DOHH2 (cell line): Measurements from ENCODE around the gene FHIP1A.

Experiments used
- H3F3A ChIP-seq: fragments of 200-600 bp; sonication (generic), shearing (Covaris generic); 2 replicates; pipeline ENCODE4 v1.6.0; 2016; ENCODE audit warnings: antibody characterized with exemption, mild to moderate bottlenecking; ENCODE audit not compliant: control insufficient read depth, insufficient read depth
- H3K27ac ChIP-seq: fragments of 200-600 bp; sonication (generic); 2 replicates; pipeline ENCODE4 v1.5.1; 2014; ENCODE audit warnings: low read depth, mild to moderate bottlenecking, low read length, moderate library complexity
- H3K27me3 ChIP-seq: fragments of 200-600 bp; sonication (generic); 2 replicates; pipeline ENCODE4 v1.6.1; 2014; ENCODE audit warnings: mild to moderate bottlenecking, low read length, mixed read lengths; ENCODE audit not compliant: control insufficient read depth
- H3K36me3 ChIP-seq: fragments of 200-600 bp; sonication (generic); 2 replicates; pipeline ENCODE4 v1.6.1; 2014; ENCODE audit warnings: mild to moderate bottlenecking, low read length, moderate library complexity, mixed read lengths; ENCODE audit not compliant: control insufficient read depth
- H3K4me1 ChIP-seq: fragments of 200-600 bp; sonication (generic); 2 replicates; pipeline ENCODE4 v1.6.1; 2014; ENCODE audit warnings: mild to moderate bottlenecking, low read length, mixed read lengths; ENCODE audit not compliant: control insufficient read depth
- H3K4me2 ChIP-seq: fragments of 200-600 bp; sonication (generic); 2 replicates; pipeline ENCODE4 v1.6.0; 2014; ENCODE audit warnings: mild to moderate bottlenecking, low read length, moderate library complexity
- H3K4me3 ChIP-seq: fragments of 200-600 bp; sonication (generic); 2 replicates; pipeline ENCODE4 v1.5.1; 2014; ENCODE audit warnings: mild to moderate bottlenecking, low read length, mixed read lengths
- H3K79me2 ChIP-seq: fragments of 200-600 bp; sonication (generic); 2 replicates; pipeline ENCODE4 v1.6.1; 2014; ENCODE audit warnings: mild to moderate bottlenecking, low read length, mixed read lengths; ENCODE audit not compliant: control insufficient read depth
- H3K9me2 ChIP-seq: fragments of 200-600 bp; sonication (generic); replicated peaks from 2 replicates; pipeline ENCODE4 v1.6.1; 2014; ENCODE audit warnings: mild to moderate bottlenecking, low read length, mixed read lengths; ENCODE audit not compliant: control insufficient read depth
- H3K9me3 ChIP-seq: fragments of 200-600 bp; sonication (generic); 2 replicates; pipeline ENCODE4 v1.6.1; 2014; ENCODE audit warnings: antibody characterized with exemption, low read length, mixed read lengths; ENCODE audit not compliant: control insufficient read depth, insufficient read depth
- H4K20me1 ChIP-seq: fragments of 200-600 bp; sonication (generic); 2 replicates; pipeline ENCODE4 v1.6.0; 2014; ENCODE audit warnings: low read depth, mild to moderate bottlenecking, antibody characterized with exemption, low read length, moderate library complexity; ENCODE audit not compliant: control insufficient read depth, insufficient read depth
- CTCF ChIP-seq: fragments of 200-600 bp; sonication (generic); IDR thresholded peaks from one replicate; pipeline ENCODE4 v1.5.1; 2014; ENCODE audit warnings: antibody characterized with exemption, mild to moderate bottlenecking, low read depth, low read length; ENCODE audit not compliant: poor library complexity, severe bottlenecking
- EZH2phosphoT487 ChIP-seq: fragments of 200-600 bp; sonication (generic); IDR thresholded peaks from 2 replicates; pipeline ENCODE4 v1.6.1; 2017; ENCODE audit warnings: borderline replicate concordance, mild to moderate bottlenecking, antibody characterized with exemption, low read length, moderate library complexity, mixed read lengths

FHIP1A gene

DNA sequence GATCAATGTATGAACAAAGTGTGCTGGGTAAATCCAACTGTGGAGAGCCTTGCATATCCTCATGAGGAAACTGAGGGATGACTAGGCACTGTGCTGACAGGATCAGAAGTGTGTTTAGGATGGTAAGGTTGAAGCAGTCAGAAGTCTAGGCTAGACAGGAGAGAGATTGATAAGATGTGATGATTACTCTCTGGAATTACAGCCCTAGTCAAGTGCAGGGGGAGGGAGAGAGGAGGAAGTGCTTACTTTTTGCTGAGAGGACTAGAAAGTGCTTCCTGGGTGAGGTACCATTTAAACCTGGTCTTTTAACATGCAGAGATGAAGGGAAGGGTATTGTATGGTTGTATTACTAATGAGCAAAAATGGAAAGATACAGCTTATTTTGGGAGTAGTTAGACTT is 23.7 kb downstream of the FHIP1A start:
- no peaks in the 10 kb centered on the region for H3K27me3 ChIP-seq
- H3K9me3 ChIP-seq: no peaks in the 10 kb centered on the region
- H3K36me3 ChIP-seq: no peaks in the 10 kb centered on the region
- no peaks in the 10 kb centered on the region for H3K79me2 ChIP-seq
- H3K4me1 ChIP-seq: no peaks in the 10 kb centered on the region
- TF ChIP-seq EZH2phosphoT487: no peak
- no peak for TF ChIP-seq CTCF
- no peaks in the 10 kb centered on the region for H3F3A ChIP-seq
- H3K27ac ChIP-seq: no peak overlapping the region
- H3K4me2 ChIP-seq: no peak overlapping the region
- no peaks in the 10 kb centered on the region for H3K9me2 ChIP-seq
- H3K4me3 ChIP-seq: no peak overlapping the region
- no peaks in the 10 kb centered on the region for H4K20me1 ChIP-seq

GRCh38 chr4:151434183-151434860 is 25.3 kb downstream of the FHIP1A start:
- Histone ChIP-seq H3K4me3 (no peak overlapping the region), H3K36me3 (no peaks in the 10 kb centered on the region), H3K9me2 (no peaks in the 10 kb centered on the region), H4K20me1 (no peaks in the 10 kb centered on the region), H3K27me3 (no peaks in the 10 kb centered on the region), H3F3A (no peaks in the 10 kb centered on the region), H3K4me1 (no peaks in the 10 kb centered on the region), H3K27ac (no peak overlapping the region), H3K4me2 (no peak overlapping the region), H3K9me3 (no peaks in the 10 kb centered on the region), H3K79me2 (no peaks in the 10 kb centered on the region)
- TF ChIP-seq CTCF (no peak), EZH2phosphoT487 (no peak)

- Histone ChIP-seq H3F3A (no peaks in the 10 kb centered on the region), H3K36me3 (no peaks in the 10 kb centered on the region)
- TF ChIP-seq EZH2phosphoT487 (no peak), CTCF (no peak)
Observed at GRCh38 chr4:151436093-151436518, 27.1 kb downstream of the FHIP1A start.

More at GRCh38 chr4:151436093-151436518, 27.1 kb downstream of the FHIP1A start:
- Histone ChIP-seq H3K79me2 (no peaks in the 10 kb centered on the region), H3K27ac (no peak overlapping the region), H3K9me2 (no peaks in the 10 kb centered on the region), H3K9me3 (no peaks in the 10 kb centered on the region), H3K4me3 (no peak overlapping the region), H4K20me1 (no peaks in the 10 kb centered on the region), H3K4me1 (no peaks in the 10 kb centered on the region), H3K27me3 (no peaks in the 10 kb centered on the region), H3K4me2 (no peak overlapping the region)
